Measurements from ENCODE around the gene COL9A3.

Gene COL9A3

GRCh38 chr20:62774762-62775161 is 42.1 kb upstream of the COL9A3 start:
- H3K27me3 ChIP-seq (ENCODE audit: low read depth, low read length) = peaks cover 11% of the 10 kb centered on the region
- H2AFZ ChIP-seq (ENCODE audit: low read depth, low read length) = no peak overlapping the region
- H3K4me3 ChIP-seq (ENCODE audit: low read length) = no peak overlapping the region
- peaks cover 9% of the 10 kb centered on the region for H3K4me1 ChIP-seq (ENCODE audit: low read length)
- no peaks in the 10 kb centered on the region for H3K36me3 ChIP-seq (replicated peaks; ENCODE audit: low read depth, low read length)
- no peak for TF ChIP-seq EZH2phosphoT487 (IDR thresholded peaks at IDR 0.05; ENCODE audit: low read depth)
- no peak for TF ChIP-seq CTCF (IDR thresholded peaks at IDR 0.05; ENCODE audit: low read depth, low read length)
- H3K27ac ChIP-seq (ENCODE audit: low read length) = no peak overlapping the region
- H3K4me2 ChIP-seq (ENCODE audit: low read length) = no peak overlapping the region
- no peaks in the 10 kb centered on the region for H3K79me2 ChIP-seq (ENCODE audit: low read length)
- H4K20me1 ChIP-seq (ENCODE audit: insufficient read depth, low read length) = no peaks in the 10 kb centered on the region
- H3K9me3 ChIP-seq (ENCODE audit: insufficient read depth, low read length) = no peaks in the 10 kb centered on the region
- H3K9ac ChIP-seq (ENCODE audit: low read length) = no peak overlapping the region

- Histone ChIP-seq H3K27ac (ENCODE audit: low read length) (no peak overlapping the region), H3K27me3 (ENCODE audit: low read depth, low read length) (peaks cover 11% of the 10 kb centered on the region), H3K36me3 (replicated peaks; ENCODE audit: low read depth, low read length) (no peaks in the 10 kb centered on the region), H3K9me3 (ENCODE audit: insufficient read depth, low read length) (no peaks in the 10 kb centered on the region), H2AFZ (ENCODE audit: low read depth, low read length) (no peak overlapping the region), H4K20me1 (ENCODE audit: insufficient read depth, low read length) (no peaks in the 10 kb centered on the region), H3K4me2 (ENCODE audit: low read length) (no peak overlapping the region), H3K79me2 (ENCODE audit: low read length) (no peaks in the 10 kb centered on the region), H3K4me1 (ENCODE audit: low read length) (peaks cover 9% of the 10 kb centered on the region), H3K9ac (ENCODE audit: low read length) (no peak overlapping the region), H3K4me3 (ENCODE audit: low read length) (no peak overlapping the region)
- no peak for TF ChIP-seq CTCF (IDR thresholded peaks at IDR 0.05; ENCODE audit: low read depth, low read length)
- no peak for TF ChIP-seq EZH2phosphoT487 (IDR thresholded peaks at IDR 0.05; ENCODE audit: low read depth)
Observed at GRCh38 chr20:62775206-62775605, 41.6 kb upstream of the COL9A3 start.

- H3K27me3 ChIP-seq (ENCODE audit: low read depth, low read length) = peaks cover 11% of the 10 kb centered on the region
- TF ChIP-seq EZH2phosphoT487 (IDR thresholded peaks at IDR 0.05; ENCODE audit: low read depth) = no peak
- no peak for TF ChIP-seq CTCF (IDR thresholded peaks at IDR 0.05; ENCODE audit: low read depth, low read length)
- no peaks in the 10 kb centered on the region for H3K9me3 ChIP-seq (ENCODE audit: insufficient read depth, low read length)
- H3K27ac ChIP-seq (ENCODE audit: low read length) = no peak overlapping the region
- H2AFZ ChIP-seq (ENCODE audit: low read depth, low read length) = no peak overlapping the region
- no peaks in the 10 kb centered on the region for H4K20me1 ChIP-seq (ENCODE audit: insufficient read depth, low read length)
- H3K4me3 ChIP-seq (ENCODE audit: low read length) = peak overlapping the region; percentile 60
- no peak overlapping the region for H3K9ac ChIP-seq (ENCODE audit: low read length)
- H3K79me2 ChIP-seq (ENCODE audit: low read length) = no peaks in the 10 kb centered on the region
- H3K36me3 ChIP-seq (replicated peaks; ENCODE audit: low read depth, low read length) = no peaks in the 10 kb centered on the region
- H3K4me2 ChIP-seq (ENCODE audit: low read length) = peak overlapping the region; percentile 64
- H3K4me1 ChIP-seq (ENCODE audit: low read length) = peaks cover 9% of the 10 kb centered on the region
Observed at GRCh38 chr20:62776035-62776691, 40.7 kb upstream of the COL9A3 start.

- no peak overlapping the region for H3K27ac ChIP-seq (ENCODE audit: low read length)
- peak overlapping the region; percentile 60 for H3K4me3 ChIP-seq (ENCODE audit: low read length)
- H3K9me3 ChIP-seq (ENCODE audit: insufficient read depth, low read length) = no peaks in the 10 kb centered on the region
- H4K20me1 ChIP-seq (ENCODE audit: insufficient read depth, low read length) = no peaks in the 10 kb centered on the region
- peaks cover 11% of the 10 kb centered on the region for H3K27me3 ChIP-seq (ENCODE audit: low read depth, low read length)
- peaks cover 9% of the 10 kb centered on the region for H3K4me1 ChIP-seq (ENCODE audit: low read length)
- no peaks in the 10 kb centered on the region for H3K36me3 ChIP-seq (replicated peaks; ENCODE audit: low read depth, low read length)
- H3K79me2 ChIP-seq (ENCODE audit: low read length) = no peaks in the 10 kb centered on the region
- peak overlapping the region; percentile 62; the same call in 1 of the 2 replicates for H2AFZ ChIP-seq (ENCODE audit: low read depth, low read length)
- H3K4me2 ChIP-seq (ENCODE audit: low read length) = peak overlapping the region; percentile 67
- no peak overlapping the region for H3K9ac ChIP-seq (ENCODE audit: low read length)
- TF ChIP-seq CTCF (IDR thresholded peaks at IDR 0.05; ENCODE audit: low read depth, low read length) (no peak), EZH2phosphoT487 (IDR thresholded peaks at IDR 0.05; ENCODE audit: low read depth) (no peak)
Observed at GRCh38 chr20:62776692-62777527, 39.9 kb upstream of the COL9A3 start.

All from OCI-LY3 (cell line).